ENCODE measurements around the gene EHMT1.

The EHMT1 gene

DNA sequence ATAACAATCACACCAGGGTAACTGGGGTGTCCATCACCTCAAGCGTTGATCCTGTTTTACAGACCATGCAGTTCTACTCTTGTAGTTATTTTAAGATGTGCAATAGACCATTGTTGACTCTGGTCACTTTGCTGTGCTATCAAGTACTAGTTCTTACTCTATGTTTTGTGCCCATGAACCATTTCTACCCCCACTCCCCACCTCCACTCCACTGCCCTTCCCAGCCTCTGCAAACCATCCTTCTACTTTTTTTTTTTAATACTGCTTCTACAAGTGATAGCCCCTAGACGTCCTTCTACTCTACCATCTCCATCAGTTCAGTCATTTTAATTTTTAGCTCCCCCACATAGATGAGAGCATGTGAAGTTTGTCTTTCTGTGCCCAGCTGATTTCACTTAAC, 38.8 kb downstream of the EHMT1 start:
- TF ChIP-seq, protein P1, sequence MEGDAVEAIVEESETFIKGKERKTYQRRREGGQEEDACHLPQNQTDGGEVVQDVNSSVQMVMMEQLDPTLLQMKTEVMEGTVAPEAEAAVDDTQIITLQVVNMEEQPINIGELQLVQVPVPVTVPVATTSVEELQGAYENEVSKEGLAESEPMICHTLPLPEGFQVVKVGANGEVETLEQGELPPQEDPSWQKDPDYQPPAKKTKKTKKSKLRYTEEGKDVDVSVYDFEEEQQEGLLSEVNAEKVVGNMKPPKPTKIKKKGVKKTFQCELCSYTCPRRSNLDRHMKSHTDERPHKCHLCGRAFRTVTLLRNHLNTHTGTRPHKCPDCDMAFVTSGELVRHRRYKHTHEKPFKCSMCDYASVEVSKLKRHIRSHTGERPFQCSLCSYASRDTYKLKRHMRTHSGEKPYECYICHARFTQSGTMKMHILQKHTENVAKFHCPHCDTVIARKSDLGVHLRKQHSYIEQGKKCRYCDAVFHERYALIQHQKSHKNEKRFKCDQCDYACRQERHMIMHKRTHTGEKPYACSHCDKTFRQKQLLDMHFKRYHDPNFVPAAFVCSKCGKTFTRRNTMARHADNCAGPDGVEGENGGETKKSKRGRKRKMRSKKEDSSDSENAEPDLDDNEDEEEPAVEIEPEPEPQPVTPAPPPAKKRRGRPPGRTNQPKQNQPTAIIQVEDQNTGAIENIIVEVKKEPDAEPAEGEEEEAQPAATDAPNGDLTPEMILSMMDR (IDR thresholded peaks at IDR 0.05; ENCODE audit: low read depth, low read length, missing control alignments): no peak
- in situ Hi-C loops (cut with HindIII; ENCODE audit: low pct_ligation_motif_present, low sequenced_read_pairs): no loop called here
- Histone ChIP-seq H3K36me3 (replicated peaks) (no peaks in the 10 kb centered on the region), H3K27me3 (replicated peaks) (no peaks in the 10 kb centered on the region), H3K27ac (no peak overlapping the region), H3K4me3 (ENCODE audit: low read depth, low read length) (no peak overlapping the region)
- DNase-seq: no peak

DNA sequence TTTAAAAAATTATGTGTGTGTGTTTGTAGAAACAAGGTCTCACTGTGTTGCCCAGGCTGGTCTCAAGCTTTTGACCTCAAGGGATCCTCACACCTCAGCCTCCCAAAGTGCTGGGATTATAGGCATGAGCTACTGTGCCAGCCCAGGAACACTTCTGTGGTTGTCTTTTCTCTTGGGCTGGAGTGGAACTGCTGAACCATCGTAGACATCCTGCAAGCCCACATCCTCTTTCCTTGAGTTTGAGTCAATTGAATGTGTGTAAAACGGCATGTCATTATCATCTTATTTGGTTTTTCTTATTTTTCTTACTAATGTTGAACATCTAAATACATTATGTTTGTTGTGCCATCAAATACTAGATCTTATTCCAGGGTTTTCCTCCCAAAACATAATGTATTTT, 40.0 kb downstream of the EHMT1 start:
- H3K36me3 ChIP-seq (replicated peaks): no peaks in the 10 kb centered on the region

DNA sequence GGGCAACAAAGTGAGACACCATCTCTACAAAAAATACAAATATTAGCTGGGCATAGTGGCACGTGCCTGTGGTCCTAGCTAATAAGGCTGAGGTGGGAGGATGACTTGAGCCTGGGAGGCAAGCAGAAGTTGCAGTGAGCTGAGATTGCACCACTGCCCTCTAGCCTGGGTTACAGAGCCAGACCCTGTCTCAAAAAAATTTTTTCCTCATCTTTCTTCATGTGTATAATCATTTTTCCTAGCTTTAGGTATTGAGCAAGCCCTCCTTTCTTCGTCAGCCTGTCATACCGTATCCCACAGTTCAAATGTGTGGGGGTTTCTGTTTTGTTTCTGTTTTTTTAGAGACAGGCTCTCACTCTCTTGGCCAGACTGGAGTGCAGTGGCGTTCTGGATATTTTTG, 41.3 kb downstream of the EHMT1 start:
- Histone ChIP-seq H3K36me3 (replicated peaks) (no peaks in the 10 kb centered on the region), H3K27me3 (replicated peaks) (no peaks in the 10 kb centered on the region), H3K27ac (no peak overlapping the region), H3K4me3 (ENCODE audit: low read depth, low read length) (no peak overlapping the region)
- TF ChIP-seq, protein P1 (IDR thresholded peaks at IDR 0.05; ENCODE audit: low read depth, low read length, missing control alignments): no peak
- no peak for DNase-seq
- in situ Hi-C loops (cut with HindIII; ENCODE audit: low pct_ligation_motif_present, low sequenced_read_pairs): no loop called here

More for the DNA sequence above, 40.0 kb downstream of the EHMT1 start:
- Histone ChIP-seq H3K4me3 (ENCODE audit: low read depth, low read length) (no peak overlapping the region), H3K27ac (no peak overlapping the region), H3K27me3 (replicated peaks) (no peaks in the 10 kb centered on the region)
- in situ Hi-C loops (cut with HindIII; ENCODE audit: low pct_ligation_motif_present, low sequenced_read_pairs): no loop called here
- DNase-seq: no peak
- TF ChIP-seq, protein P1 (IDR thresholded peaks at IDR 0.05; ENCODE audit: low read depth, low read length, missing control alignments): no peak

DNA sequence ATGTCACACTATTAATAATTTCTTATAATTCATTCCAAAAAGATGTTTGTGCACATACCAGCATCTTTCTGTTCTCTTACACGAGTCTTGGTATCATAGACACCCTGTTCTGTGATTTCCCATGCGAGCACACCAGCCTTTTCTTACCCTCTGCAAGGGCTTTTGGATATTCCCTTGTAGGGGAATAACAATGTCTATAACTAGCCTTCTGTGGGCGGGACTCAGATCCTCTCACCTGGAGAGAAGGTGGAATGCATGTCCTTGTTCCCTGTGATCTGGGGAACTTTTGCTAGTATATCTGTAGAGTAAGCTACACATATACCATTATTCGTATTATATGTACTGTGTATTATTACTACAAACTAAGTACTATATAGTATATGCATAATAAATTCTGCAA, 44.8 kb downstream of the EHMT1 start:
- Histone ChIP-seq H3K4me3 (ENCODE audit: low read depth, low read length) (no peak overlapping the region), H3K27ac (no peak overlapping the region), H3K36me3 (replicated peaks) (no peaks in the 10 kb centered on the region), H3K27me3 (replicated peaks) (no peaks in the 10 kb centered on the region)
- in situ Hi-C loops (cut with HindIII; ENCODE audit: low pct_ligation_motif_present, low sequenced_read_pairs): no loop called here
- no peak for DNase-seq
- TF ChIP-seq, protein P1 (IDR thresholded peaks at IDR 0.05; ENCODE audit: low read depth, low read length, missing control alignments): no peak

DNA sequence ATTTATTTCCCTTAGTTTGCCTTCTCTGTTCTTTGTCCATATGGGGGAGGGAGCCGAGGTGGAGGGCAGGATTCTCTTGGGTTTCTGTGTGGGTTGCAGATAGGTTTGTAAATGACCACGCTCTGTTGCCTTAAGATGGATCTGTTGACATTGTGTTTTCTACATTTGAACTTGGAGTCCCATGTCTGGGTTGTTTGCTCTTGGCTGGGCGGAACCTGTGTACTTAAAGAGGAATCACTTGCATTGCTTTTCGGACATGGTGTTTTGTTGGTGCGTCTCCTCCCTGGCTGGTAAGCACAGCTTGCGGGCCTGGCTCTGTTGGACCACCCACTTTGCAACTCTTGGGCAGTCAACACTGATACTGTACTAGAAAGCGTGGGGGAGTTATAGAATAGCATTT, 45.9 kb downstream of the EHMT1 start:
- Histone ChIP-seq H3K27ac (no peak overlapping the region), H3K4me3 (ENCODE audit: low read depth, low read length) (no peak overlapping the region), H3K36me3 (replicated peaks) (no peaks in the 10 kb centered on the region), H3K27me3 (replicated peaks) (no peaks in the 10 kb centered on the region)
- DNase-seq: no peak
- in situ Hi-C loops (cut with HindIII; ENCODE audit: low pct_ligation_motif_present, low sequenced_read_pairs): no loop called here
- TF ChIP-seq, protein P1 (IDR thresholded peaks at IDR 0.05; ENCODE audit: low read depth, low read length, missing control alignments): no peak

DNA sequence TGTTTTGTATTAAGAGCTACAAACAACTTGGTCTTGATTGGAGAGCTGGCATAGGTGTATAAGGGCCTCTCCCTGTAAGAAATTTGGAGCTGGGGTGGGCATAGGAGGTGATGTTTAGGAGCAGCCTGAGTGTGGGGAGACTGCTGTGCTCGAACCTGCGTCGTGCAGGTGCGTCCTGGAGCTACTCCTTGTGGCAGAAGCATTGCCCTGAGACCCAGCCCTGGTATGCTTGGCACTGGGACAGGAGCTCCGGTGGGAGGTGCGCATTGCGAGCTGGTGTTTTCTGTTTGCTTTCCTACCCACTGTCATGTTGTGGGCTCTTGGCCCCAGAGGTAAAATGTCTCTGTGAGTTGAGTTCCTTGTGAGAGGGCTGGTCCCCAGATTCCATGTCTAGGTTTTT, 46.4 kb downstream of the EHMT1 start:
- H3K36me3 ChIP-seq (replicated peaks): no peaks in the 10 kb centered on the region
- no peak overlapping the region for H3K4me3 ChIP-seq (ENCODE audit: low read depth, low read length)
- H3K27ac ChIP-seq: no peak overlapping the region
- DNase-seq: no peak
- no peaks in the 10 kb centered on the region for H3K27me3 ChIP-seq (replicated peaks)
- TF ChIP-seq, protein P1 (IDR thresholded peaks at IDR 0.05; ENCODE audit: low read depth, low read length, missing control alignments): no peak
- in situ Hi-C loops (cut with HindIII; ENCODE audit: low pct_ligation_motif_present, low sequenced_read_pairs): no loop called here

Data from brain microvascular endothelial cell (primary cell).